HepG2 (cell line): ENCODE data around the gene DHRS11. TPM values are rescaled to one million over a fixed set of nuclear protein-coding genes. Genes with fewer than 3 reads are reported as not detected.

Experiments
- ATAC-seq: fragments of 200-7000 bp; cut with Tn5 transposase; 3 replicates; pipeline ENCODE4 v1.9.1; 2020; ENCODE audit warnings: mild to moderate bottlenecking, moderate library complexity
- BruUV-seq: library from RNA; stranded (reverse); fragments of 400-500 nt; replicated peaks from 2 replicates; lab custom pipeline; 2021; lab: Mats Ljungman, UMichigan
- CTCF ChIA-PET: fragments of 300-600 bp; formaldehyde crosslinking; extraction: SDS; loops from one replicate; lab custom pipeline; 2021; ENCODE audit warnings: low total read pairs, inconsistent platforms, low intra/inter-chr PET ratio; lab: Yijun Ruan, JAX
- POLR2A ChIA-PET: fragments of 350-600 bp; sonication (Branson Sonifier 250); formaldehyde crosslinking; loops from one replicate; lab custom pipeline; 2020; ENCODE audit warnings: antibody characterized with exemption, inconsistent platforms; lab: Yijun Ruan, JAX
- DNase-seq: peaks from one replicate; pipeline ENCODE4 v3.0.0-alpha.2; 2015; ENCODE audit warnings: low spot score
- FAIRE-seq: peaks from 3 replicates; lab custom pipeline; 2011; peaks lifted over from hg19 to GRCh38; lab: Jason Lieb, UNC
- H2AFZ ChIP-seq: one replicate; pipeline ENCODE4 v1.6.1; 2011; ENCODE audit warnings: low read length, inconsistent platforms
- H3K27ac ChIP-seq: fragments of 300-600 bp; 3 replicates; pipeline ENCODE4 v1.8.0; 2011; ENCODE audit warnings: mixed run types, mild to moderate bottlenecking, mixed read lengths, low read length, inconsistent platforms; ENCODE audit not compliant: insufficient read depth; ENCODE audit errors: extremely low read length
- H3K27me3 ChIP-seq, 2 experiments: fragments of 200-600 bp in 1 of 2; 2 replicates in 1 of 2; 3 replicates in 1 of 2; pipeline versions ENCODE4 v1.6.0 to v1.8.0; 2011; ENCODE audit warnings: low read length in 2 of 2, mild to moderate bottlenecking in 2 of 2, moderate library complexity in 2 of 2, inconsistent platforms in 1 of 2; ENCODE audit not compliant: insufficient read depth in 2 of 2, control insufficient read depth in 1 of 2
- H3K36me3 ChIP-seq, 2 experiments: fragments of 200-600 bp in 1 of 2; replicated peaks in 1 of 2; 2 replicates in 1 of 2; 3 replicates in 1 of 2; pipeline versions ENCODE4 v1.5.1 to v1.8.0; 2011; ENCODE audit warnings: low read length in 2 of 2, inconsistent platforms in 1 of 2; ENCODE audit not compliant: insufficient read depth in 2 of 2, control insufficient read depth in 1 of 2
- H3K4me1 ChIP-seq: 2 replicates; pipeline ENCODE4 v1.5.1; 2012; ENCODE audit warnings: low read length, inconsistent platforms; ENCODE audit not compliant: insufficient read depth
- H3K4me2 ChIP-seq: 2 replicates; pipeline ENCODE4 v1.6.0; 2011; ENCODE audit warnings: low read depth, low read length, inconsistent platforms
- H3K4me3 ChIP-seq, 3 experiments: fragments of 200-600 bp in 1 of 3; sonication (generic), shearing (Covaris generic) in 1 of 3; replicated peaks in 1 of 3; 2 replicates each; pipeline ENCODE4 v1.5.1; 2011 to 2016; ENCODE audit warnings: low read length in 3 of 3, inconsistent platforms in 2 of 3, low read depth in 2 of 3, mild to moderate bottlenecking in 2 of 3, control low read depth in 1 of 3, mixed read lengths in 1 of 3; ENCODE audit not compliant: insufficient read depth in 1 of 3
- H3K79me2 ChIP-seq: one replicate; pipeline ENCODE4 v1.6.1; 2011; ENCODE audit warnings: low read length, inconsistent platforms; ENCODE audit not compliant: insufficient read depth
- H3K9ac ChIP-seq: 2 replicates; pipeline ENCODE4 v1.6.0; 2011; ENCODE audit warnings: mild to moderate bottlenecking, low read depth, low read length, inconsistent platforms; ENCODE audit not compliant: insufficient read depth
- H3K9me3 ChIP-seq: 2 replicates; pipeline ENCODE4 v1.5.1; 2012; ENCODE audit warnings: mild to moderate bottlenecking, low read length
- H4K20me1 ChIP-seq: 2 replicates; pipeline ENCODE4 v1.6.0; 2011; ENCODE audit warnings: inconsistent platforms, mild to moderate bottlenecking, low read length, moderate library complexity; ENCODE audit not compliant: insufficient read depth
- GLI4 ChIP-seq: sonication (generic); formaldehyde crosslinking; IDR thresholded peaks from 2 replicates; pipeline ENCODE4 v1.5.1; 2020; ENCODE audit warnings: missing genetic modification reagents, mild to moderate bottlenecking, moderate library complexity, borderline replicate concordance
- IRX3 ChIP-seq: sonication (generic); formaldehyde crosslinking; IDR thresholded peaks from 2 replicates; pipeline ENCODE4 v1.8.1; 2023; ENCODE audit warnings: mild to moderate bottlenecking, low read depth, missing genetic modification reagents, borderline replicate concordance
- MAX ChIP-seq: IDR thresholded peaks from 2 replicates; pipeline ENCODE4 v1.6.1; 2012; ENCODE audit warnings: inconsistent platforms
- NBN ChIP-seq: fragments of 450-650 bp; conservative IDR thresholded peaks from 2 replicates; pipeline ENCODE4 v1.6.1; 2017
- NFE2 ChIP-seq: sonication (generic); formaldehyde crosslinking; IDR thresholded peaks from 2 replicates; pipeline ENCODE4 v1.4.0; 2020; ENCODE audit warnings: missing genetic modification reagents
- PAF1 ChIP-seq: IDR thresholded peaks from 2 replicates; pipeline ENCODE4 v1.6.1; 2016; ENCODE audit warnings: missing genetic modification reagents, missing compliant biosample characterization
- PBX3 ChIP-seq: sonication (generic); formaldehyde crosslinking; IDR thresholded peaks from 2 replicates; pipeline ENCODE4 v1.8.1; 2023; ENCODE audit warnings: missing genetic modification reagents, inconsistent platforms, borderline replicate concordance
- PCBP2 ChIP-seq: fragments of 200-400 bp; formaldehyde crosslinking; optimal IDR thresholded peaks from 2 replicates; pipeline ENCODE3; 2018; ENCODE audit warnings: low read length, low read depth; ENCODE audit not compliant: poor library complexity, severe bottlenecking
- PHF20 ChIP-seq: sonication (generic); formaldehyde crosslinking; IDR thresholded peaks from 2 replicates; pipeline ENCODE4 v1.5.0; 2020; ENCODE audit warnings: mild to moderate bottlenecking, missing genetic modification reagents
- SIN3A ChIP-seq: IDR thresholded peaks from 2 replicates; pipeline ENCODE4 v1.6.1; 2011; ENCODE audit warnings: low read depth, mild to moderate bottlenecking, control low read depth, low read length, borderline replicate concordance
- SNAI1 ChIP-seq: sonication (generic); formaldehyde crosslinking; IDR thresholded peaks from 2 replicates; pipeline ENCODE4 v1.5.0; 2020; ENCODE audit warnings: mild to moderate bottlenecking, missing genetic modification reagents, borderline replicate concordance
- ZBTB37 ChIP-seq: sonication (generic); formaldehyde crosslinking; IDR thresholded peaks from 2 replicates; pipeline ENCODE4 v1.4.0; 2020; ENCODE audit warnings: mild to moderate bottlenecking, missing genetic modification reagents
- ZFP36 ChIP-seq: fragments of 150-350 bp; IDR thresholded peaks from 2 replicates; pipeline ENCODE4 v1.6.1; 2018; ENCODE audit warnings: borderline replicate concordance, low read length, low read depth; ENCODE audit not compliant: partially characterized antibody
- ZFP41 ChIP-seq: sonication (generic); formaldehyde crosslinking; IDR thresholded peaks from 2 replicates; pipeline ENCODE4 v1.4.0; 2020; ENCODE audit warnings: mild to moderate bottlenecking, missing genetic modification reagents, borderline replicate concordance
- ZNF354B ChIP-seq: sonication (generic); formaldehyde crosslinking; IDR thresholded peaks from 2 replicates; pipeline ENCODE4 v1.8.0; 2022; ENCODE audit warnings: mild to moderate bottlenecking, missing genetic modification reagents
- ZNF7 ChIP-seq: IDR thresholded peaks from 2 replicates; pipeline ENCODE4 v1.6.1; 2016; ENCODE audit warnings: missing biosample characterization, missing genetic modification reagents
- WGBS: methylation state at CpG from one replicate; pipeline ENCODE4 v1.1.6; 2017; ENCODE audit warnings: low lambda C conversion rate; 5-methylcytosine and 5-hydroxymethylcytosine counted together
- in situ Hi-C: cut with HindIII; loops from 2 replicates; pipeline ENCODE4 v1.10.0; 2017; ENCODE audit warnings: low pct_unique_long_range_greater_than_20kb; ENCODE audit not compliant: extremely low pct_ligation_motif_present
- intact Hi-C: fragments of 100-400 bp; cut with micrococcal nuclease; formaldehyde crosslinking; loops from one replicate; pipeline ENCODE4 v1.10.0; 2022; ENCODE audit not compliant: unreplicated experiment
- polyA plus RNA-seq, 8 experiments: library from polyadenylated mRNA; depleted of rRNA in 3 of 8; stranded (reverse) in 7 of 8; unstranded in 1 of 8; fragments of >200 nt; fragmentation: Illumina TruSeq in 4 of 8; extraction: Trizol in 4 of 8; gene quantifications; 2 replicates each; pipeline versions ENCODE4 v1.2.1 to v1.2.3, GENCODE V29; 2011 to 2016; ENCODE audit warnings: low read depth in 4 of 8, missing spikeins in 1 of 8, mixed read lengths in 1 of 8; ENCODE audit not compliant: insufficient read depth in 1 of 8
- total RNA-seq, 5 experiments: library from RNA; depleted of rRNA; stranded (reverse); fragments of >200 nt; fragmentation: Illumina TruSeq; extraction: Trizol; gene quantifications; 2 replicates each; pipeline ENCODE4 v1.2.3, GENCODE V29; 2016; ENCODE audit warnings: low read depth in 1 of 5
- TF ChIP-seq, protein P1 (sequence below): sonication (generic); formaldehyde crosslinking; IDR thresholded peaks from 2 replicates; pipeline ENCODE4 v1.4.0; 2020; ENCODE audit warnings: mild to moderate bottlenecking, missing genetic modification reagents
- TF ChIP-seq, protein P2 (sequence below): sonication (generic); formaldehyde crosslinking; conservative IDR thresholded peaks from 2 replicates; pipeline ENCODE4 v1.5.0; 2020; ENCODE audit warnings: missing genetic modification reagents

The DHRS11 gene
- total and polyA plus RNA-seq, 2 of the 13 experiments (the other 11 are each of a cell fraction or from before 2014, with no cell fraction given) = 28.4 to 41.9 TPM

DNA sequence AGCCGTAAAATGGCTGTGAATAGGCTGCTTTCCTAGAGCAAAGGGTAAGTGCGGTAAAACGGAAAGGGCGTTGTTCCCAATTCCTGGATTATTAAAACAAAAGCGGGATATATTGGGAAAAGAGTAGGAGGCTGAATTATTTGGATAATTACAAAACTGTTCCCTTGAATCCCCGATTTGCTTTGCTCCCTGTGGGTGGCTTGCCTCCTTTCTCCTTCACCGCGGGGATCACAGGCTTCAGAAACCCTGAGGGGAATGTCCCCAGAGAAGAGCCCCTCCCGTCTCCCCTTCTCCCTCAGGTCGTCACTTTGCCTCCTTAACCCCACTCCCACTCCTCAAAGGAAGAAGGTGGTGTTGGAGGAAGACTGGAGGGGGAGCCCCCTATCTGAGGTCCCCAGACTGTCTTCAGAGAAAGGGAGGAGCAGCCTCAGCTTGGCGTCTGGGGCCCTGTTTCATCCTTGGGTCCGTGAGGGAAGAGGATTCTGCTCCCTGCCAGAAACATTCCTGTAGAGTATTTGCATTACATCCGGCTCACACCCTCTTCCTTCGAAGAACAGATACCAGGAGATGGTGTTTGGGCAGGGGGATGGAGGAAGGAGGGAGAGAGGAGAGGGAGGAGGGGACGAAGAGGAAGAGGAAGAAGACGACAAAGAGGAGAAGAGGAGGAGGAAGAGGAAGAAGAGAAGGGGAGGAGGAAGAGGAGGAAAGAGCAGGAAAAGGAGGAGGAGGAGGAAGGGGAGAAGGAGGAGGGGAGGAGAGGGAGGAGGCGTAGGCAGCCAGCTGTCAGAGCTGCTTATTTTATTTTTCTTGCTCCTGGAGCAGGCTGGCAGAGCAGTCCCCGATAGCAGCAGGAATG is 41.5 kb downstream of the DHRS11 start:
- in situ Hi-C loops = loop anchor here (10.0 kb wide), 1 partner anchor 432 kb away; no protein-coding TSS in a partner anchor
- H3K9me3 ChIP-seq = no peaks in the 10 kb centered on the region
- H3K27me3 ChIP-seq = peaks cover 7 to 47% of the 10 kb centered on the region in 2 experiments
- no peak overlapping the region for H2AFZ ChIP-seq
- H3K4me2 ChIP-seq = no peak overlapping the region
- FAIRE-seq (no peak), ATAC-seq (no peak), DNase-seq (no peak)
- H4K20me1 ChIP-seq = peaks cover 3% of the 10 kb centered on the region; the same call in 1 of the 2 replicates
- POLR2A ChIA-PET = no interaction called here
- H3K9ac ChIP-seq = no peak overlapping the region
- H3K4me1 ChIP-seq = 0 out of 2 replicates have a peak, but pooled peaks cover 14% of the 10 kb centered on the region
- no peaks in the 10 kb centered on the region for H3K79me2 ChIP-seq
- H3K4me3 ChIP-seq = no peak overlapping the region
- H3K36me3 ChIP-seq = no peaks in the 10 kb centered on the region
- WGBS = 18% methylated on average over 18 of the region's 18 CpGs
- CTCF ChIA-PET = no interaction called here
- intact Hi-C loops = no loop called here
- no TSS peak for BruUV-seq
- H3K27ac ChIP-seq = no peak overlapping the region
- no peak for TF ChIP-seq ZFP36
- no peak for TF ChIP-seq SIN3A
- no peak for TF ChIP-seq PBX3 (CRISPR knock-in tag)
- no peak for TF ChIP-seq ZNF7 (CRISPR knock-in tag)
- TF ChIP-seq NFE2 = no peak
- no peak for TF ChIP-seq PCBP2
- TF ChIP-seq, protein P1, sequence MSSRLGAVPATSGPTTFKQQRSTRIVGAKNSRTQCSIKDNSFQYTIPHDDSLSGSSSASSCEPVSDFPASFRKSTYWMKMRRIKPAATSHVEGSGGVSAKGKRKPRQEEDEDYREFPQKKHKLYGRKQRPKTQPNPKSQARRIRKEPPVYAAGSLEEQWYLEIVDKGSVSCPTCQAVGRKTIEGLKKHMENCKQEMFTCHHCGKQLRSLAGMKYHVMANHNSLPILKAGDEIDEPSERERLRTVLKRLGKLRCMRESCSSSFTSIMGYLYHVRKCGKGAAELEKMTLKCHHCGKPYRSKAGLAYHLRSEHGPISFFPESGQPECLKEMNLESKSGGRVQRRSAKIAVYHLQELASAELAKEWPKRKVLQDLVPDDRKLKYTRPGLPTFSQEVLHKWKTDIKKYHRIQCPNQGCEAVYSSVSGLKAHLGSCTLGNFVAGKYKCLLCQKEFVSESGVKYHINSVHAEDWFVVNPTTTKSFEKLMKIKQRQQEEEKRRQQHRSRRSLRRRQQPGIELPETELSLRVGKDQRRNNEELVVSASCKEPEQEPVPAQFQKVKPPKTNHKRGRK (CRISPR knock-in tag) = no peak
- TF ChIP-seq PHF20 (CRISPR knock-in tag) = no peak
- TF ChIP-seq PAF1 (CRISPR knock-in tag) = no peak
- TF ChIP-seq SNAI1 (CRISPR knock-in tag) = no peak
- no peak for TF ChIP-seq GLI4 (CRISPR knock-in tag)
- no peak for TF ChIP-seq ZBTB37 (CRISPR knock-in tag)
- no peak for TF ChIP-seq MAX
- TF ChIP-seq ZNF354B = no peak
- no peak for TF ChIP-seq IRX3 (CRISPR knock-in tag)
- TF ChIP-seq ZFP41 (CRISPR knock-in tag) = no peak
- TF ChIP-seq, protein P2, sequence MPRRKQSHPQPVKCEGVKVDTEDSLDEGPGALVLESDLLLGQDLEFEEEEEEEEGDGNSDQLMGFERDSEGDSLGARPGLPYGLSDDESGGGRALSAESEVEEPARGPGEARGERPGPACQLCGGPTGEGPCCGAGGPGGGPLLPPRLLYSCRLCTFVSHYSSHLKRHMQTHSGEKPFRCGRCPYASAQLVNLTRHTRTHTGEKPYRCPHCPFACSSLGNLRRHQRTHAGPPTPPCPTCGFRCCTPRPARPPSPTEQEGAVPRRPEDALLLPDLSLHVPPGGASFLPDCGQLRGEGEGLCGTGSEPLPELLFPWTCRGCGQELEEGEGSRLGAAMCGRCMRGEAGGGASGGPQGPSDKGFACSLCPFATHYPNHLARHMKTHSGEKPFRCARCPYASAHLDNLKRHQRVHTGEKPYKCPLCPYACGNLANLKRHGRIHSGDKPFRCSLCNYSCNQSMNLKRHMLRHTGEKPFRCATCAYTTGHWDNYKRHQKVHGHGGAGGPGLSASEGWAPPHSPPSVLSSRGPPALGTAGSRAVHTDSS = no peak
- no peak for TF ChIP-seq NBN
